OCI-LY1 (cell line): Measurements from ENCODE around the gene ZNF76.

ENCODE experiments used
- H2AFZ ChIP-seq: fragments of 200-600 bp; sonication (generic), shearing (Covaris generic); 2 replicates; pipeline ENCODE4 v1.6.0; 2014; ENCODE audit warnings: antibody characterized with exemption, mild to moderate bottlenecking, low read length
- H3F3A ChIP-seq: fragments of 200-600 bp; sonication (generic), shearing (Covaris generic); 2 replicates; pipeline ENCODE4 v1.6.0; 2014; ENCODE audit warnings: mild to moderate bottlenecking, antibody characterized with exemption, low read length, moderate library complexity; ENCODE audit not compliant: insufficient read depth
- H3K27ac ChIP-seq: fragments of 200-600 bp; sonication (generic); 2 replicates; pipeline ENCODE4 v1.5.1; 2014; ENCODE audit warnings: low read length, mixed run types, mild to moderate bottlenecking, low read depth; ENCODE audit not compliant: poor library complexity, severe bottlenecking
- H3K27me3 ChIP-seq: fragments of 200-600 bp; sonication (generic); 2 replicates; pipeline ENCODE4 v1.6.0; 2014; ENCODE audit warnings: antibody characterized with exemption, mild to moderate bottlenecking, low read length, moderate library complexity; ENCODE audit not compliant: insufficient read depth
- H3K36me3 ChIP-seq: fragments of 200-600 bp; sonication (generic); 2 replicates; pipeline ENCODE4 v1.6.1; 2014; ENCODE audit warnings: mild to moderate bottlenecking, antibody characterized with exemption, low read length, moderate library complexity, mixed read lengths; ENCODE audit not compliant: insufficient read depth
- H3K4me1 ChIP-seq: fragments of 200-600 bp; sonication (generic); 2 replicates; pipeline ENCODE4 v1.5.1; 2014; ENCODE audit warnings: mild to moderate bottlenecking, low read length, moderate library complexity; ENCODE audit not compliant: insufficient read depth, severe bottlenecking
- H3K4me2 ChIP-seq: fragments of 200-600 bp; sonication (generic), shearing (Covaris generic); 2 replicates; pipeline ENCODE4 v1.6.1; 2014; ENCODE audit warnings: low read length
- H3K4me3 ChIP-seq: fragments of 200-600 bp; sonication (generic); 2 replicates; pipeline ENCODE4 v1.5.1; 2014; ENCODE audit warnings: low read length, low read depth, mild to moderate bottlenecking, mixed read lengths; ENCODE audit not compliant: poor library complexity, severe bottlenecking
- H3K79me2 ChIP-seq: fragments of 200-600 bp; shearing (Covaris generic); 2 replicates; pipeline ENCODE4 v1.6.1; 2016; ENCODE audit warnings: mixed run types, low read length, mixed read lengths; ENCODE audit not compliant: insufficient read depth
- H3K9ac ChIP-seq: fragments of 200-600 bp; sonication (generic), shearing (Covaris generic); 2 replicates; pipeline ENCODE4 v1.6.1; 2014; ENCODE audit warnings: mild to moderate bottlenecking, low read length, mixed read lengths
- H3K9me2 ChIP-seq: fragments of 200-600 bp; sonication (generic), shearing (Covaris generic); 2 replicates; pipeline ENCODE4 v1.6.1; 2014; ENCODE audit warnings: low read depth, mild to moderate bottlenecking, low read length, mixed read lengths
- H3K9me3 ChIP-seq: fragments of 200-600 bp; shearing (Covaris generic); 2 replicates; pipeline ENCODE4 v1.6.1; 2014; ENCODE audit warnings: low read length, mixed read lengths
- H4K20me1 ChIP-seq: fragments of 200-600 bp; sonication (generic), shearing (Covaris generic); 2 replicates; pipeline ENCODE4 v1.6.0; 2016; ENCODE audit warnings: mild to moderate bottlenecking, low read length; ENCODE audit not compliant: insufficient read depth
- EZH2 ChIP-seq: fragments of 200-600 bp; sonication (generic), shearing (Covaris generic); IDR thresholded peaks from 2 replicates; pipeline ENCODE4 v1.8.0; 2017; ENCODE audit warnings: borderline replicate concordance, mixed run types, mild to moderate bottlenecking, antibody characterized with exemption, low read length, moderate library complexity, mixed read lengths
- TF ChIP-seq, protein P1 (sequence below): fragments of 200-600 bp; sonication (generic), shearing (Covaris generic); IDR thresholded peaks from 2 replicates; pipeline ENCODE4 v1.5.1; 2017; ENCODE audit warnings: mild to moderate bottlenecking, antibody characterized with exemption, low read length, moderate library complexity, mixed read lengths

ZNF76 gene

DNA sequence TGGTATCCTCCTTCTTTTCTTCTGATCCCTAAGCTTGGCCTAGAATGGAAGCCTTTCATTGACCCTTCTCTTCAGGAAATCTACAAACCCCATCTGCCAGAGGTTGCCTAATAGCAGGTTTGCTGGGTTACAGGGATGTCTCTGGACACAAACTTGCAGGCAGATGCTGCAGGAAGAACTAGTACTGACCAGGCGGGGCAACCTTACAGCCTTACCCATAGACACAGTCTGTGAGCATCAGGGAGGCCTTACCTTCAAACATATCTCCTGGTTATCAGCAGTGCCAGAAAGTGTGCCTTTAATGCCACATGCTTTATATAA is 43.2 kb upstream of the ZNF76 start:
- H3K4me1 ChIP-seq: no peaks in the 10 kb centered on the region
- TF ChIP-seq, protein P1, sequence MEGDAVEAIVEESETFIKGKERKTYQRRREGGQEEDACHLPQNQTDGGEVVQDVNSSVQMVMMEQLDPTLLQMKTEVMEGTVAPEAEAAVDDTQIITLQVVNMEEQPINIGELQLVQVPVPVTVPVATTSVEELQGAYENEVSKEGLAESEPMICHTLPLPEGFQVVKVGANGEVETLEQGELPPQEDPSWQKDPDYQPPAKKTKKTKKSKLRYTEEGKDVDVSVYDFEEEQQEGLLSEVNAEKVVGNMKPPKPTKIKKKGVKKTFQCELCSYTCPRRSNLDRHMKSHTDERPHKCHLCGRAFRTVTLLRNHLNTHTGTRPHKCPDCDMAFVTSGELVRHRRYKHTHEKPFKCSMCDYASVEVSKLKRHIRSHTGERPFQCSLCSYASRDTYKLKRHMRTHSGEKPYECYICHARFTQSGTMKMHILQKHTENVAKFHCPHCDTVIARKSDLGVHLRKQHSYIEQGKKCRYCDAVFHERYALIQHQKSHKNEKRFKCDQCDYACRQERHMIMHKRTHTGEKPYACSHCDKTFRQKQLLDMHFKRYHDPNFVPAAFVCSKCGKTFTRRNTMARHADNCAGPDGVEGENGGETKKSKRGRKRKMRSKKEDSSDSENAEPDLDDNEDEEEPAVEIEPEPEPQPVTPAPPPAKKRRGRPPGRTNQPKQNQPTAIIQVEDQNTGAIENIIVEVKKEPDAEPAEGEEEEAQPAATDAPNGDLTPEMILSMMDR: no peak
- TF ChIP-seq EZH2: no peak

DNA sequence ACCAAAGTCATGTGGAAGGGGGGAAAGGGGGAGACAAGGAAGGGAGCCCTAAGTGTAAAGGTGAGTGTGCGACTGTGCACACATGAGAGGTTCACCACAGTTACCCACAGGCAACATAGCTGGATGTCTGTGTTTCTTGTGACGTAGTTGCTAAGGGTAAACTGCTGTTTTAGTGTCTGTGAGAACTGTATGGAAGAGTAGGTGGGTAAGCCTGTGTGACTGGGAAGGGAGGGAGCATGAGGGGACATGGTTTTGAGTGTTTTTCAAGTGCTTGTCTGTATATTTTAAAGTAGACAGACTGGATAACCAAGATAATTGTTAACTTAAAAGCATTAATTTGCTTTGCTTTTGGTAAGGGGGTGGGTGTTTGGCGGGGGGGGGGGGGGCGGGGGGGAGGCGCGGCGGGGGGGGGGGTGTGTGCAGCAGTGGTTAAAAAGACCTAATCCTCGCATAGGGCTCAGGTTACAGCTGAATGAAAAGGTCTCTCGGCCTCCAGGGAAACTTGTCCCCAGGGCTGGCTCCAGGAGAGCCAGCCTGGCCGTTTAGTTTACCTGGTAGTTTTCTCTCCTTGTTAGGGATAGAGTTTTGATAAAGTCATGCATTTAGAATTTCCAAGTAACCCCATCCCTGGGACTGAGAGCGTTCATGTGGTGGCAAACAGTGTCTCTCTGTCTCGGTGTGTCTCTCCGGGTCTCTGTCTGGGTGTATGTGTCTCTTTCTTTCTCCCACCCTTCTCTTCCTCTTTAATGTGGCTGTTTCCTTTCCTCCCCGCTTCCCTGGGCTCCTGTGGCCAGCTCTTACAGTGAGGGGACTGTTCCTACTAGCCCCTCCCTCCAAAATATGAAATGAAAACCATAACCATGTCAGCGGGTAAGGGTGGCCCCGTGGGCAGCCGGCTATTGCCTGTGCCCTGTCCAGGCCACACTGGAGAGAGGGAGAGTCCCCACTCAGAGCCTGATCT is 42.4 kb upstream of the ZNF76 start:
- Histone ChIP-seq H3K27ac (no peak overlapping the region), H3K9me2 (no peaks in the 10 kb centered on the region), H3F3A (no peaks in the 10 kb centered on the region), H3K36me3 (no peaks in the 10 kb centered on the region), H3K27me3 (peaks cover 9% of the 10 kb centered on the region), H3K4me3 (no peak overlapping the region), H3K4me1 (no peaks in the 10 kb centered on the region), H2AFZ (no peak overlapping the region), H3K79me2 (no peaks in the 10 kb centered on the region), H3K9me3 (no peaks in the 10 kb centered on the region), H3K9ac (no peak overlapping the region), H4K20me1 (no peaks in the 10 kb centered on the region), H3K4me2 (no peak overlapping the region)
- TF ChIP-seq, protein P1: no peak
- no peak for TF ChIP-seq EZH2

More for the DNA sequence above, 43.2 kb upstream of the ZNF76 start:
- H3K9me2 ChIP-seq: no peaks in the 10 kb centered on the region
- H2AFZ ChIP-seq: no peak overlapping the region
- no peaks in the 10 kb centered on the region for H3K79me2 ChIP-seq
- no peak overlapping the region for H3K27ac ChIP-seq
- no peak overlapping the region for H3K9ac ChIP-seq
- peaks cover 9% of the 10 kb centered on the region for H3K27me3 ChIP-seq
- H3K36me3 ChIP-seq: no peaks in the 10 kb centered on the region
- no peak overlapping the region for H3K4me3 ChIP-seq
- H4K20me1 ChIP-seq: no peaks in the 10 kb centered on the region
- H3F3A ChIP-seq: no peaks in the 10 kb centered on the region
- H3K4me2 ChIP-seq: no peak overlapping the region
- no peaks in the 10 kb centered on the region for H3K9me3 ChIP-seq

DNA sequence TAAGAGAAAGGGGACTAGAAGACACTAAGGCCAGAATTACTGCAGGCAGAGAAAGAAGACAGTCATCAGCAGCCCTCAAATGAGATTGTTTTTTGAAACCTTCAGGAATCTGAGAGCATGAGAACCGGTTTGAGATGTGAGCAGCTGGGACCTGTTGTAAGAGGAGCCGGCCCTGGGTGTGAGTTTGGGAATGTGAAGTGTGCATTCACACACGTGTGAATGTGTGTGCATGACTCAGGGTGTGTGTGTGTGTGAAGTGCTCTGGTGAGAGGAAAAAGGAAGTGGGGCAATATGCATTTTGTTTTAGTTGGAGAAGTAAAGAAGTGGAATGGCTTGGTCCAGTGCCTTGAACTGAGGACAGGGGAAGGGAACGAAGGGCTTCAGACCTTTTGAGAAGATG is 41.5 kb upstream of the ZNF76 start:
- no peaks in the 10 kb centered on the region for H3K79me2 ChIP-seq
- H3K36me3 ChIP-seq: no peaks in the 10 kb centered on the region
- no peak overlapping the region for H3K4me2 ChIP-seq
- no peaks in the 10 kb centered on the region for H4K20me1 ChIP-seq
- no peak overlapping the region for H3K9ac ChIP-seq
- H3F3A ChIP-seq: no peaks in the 10 kb centered on the region
- no peaks in the 10 kb centered on the region for H3K9me2 ChIP-seq
- no peak for TF ChIP-seq EZH2
- TF ChIP-seq, protein P1: no peak
- H3K27me3 ChIP-seq: peaks cover 5% of the 10 kb centered on the region; the same call in 1 of the 2 replicates
- H2AFZ ChIP-seq: no peak overlapping the region
- no peaks in the 10 kb centered on the region for H3K9me3 ChIP-seq
- H3K4me1 ChIP-seq: no peaks in the 10 kb centered on the region
- H3K4me3 ChIP-seq: no peak overlapping the region
- no peak overlapping the region for H3K27ac ChIP-seq
